ENCODE measurements around the gene SLC26A5.

- no peak for TF ChIP-seq CTCF (IDR thresholded peaks at IDR 0.05)
- no peak for TF ChIP-seq POLR2A (IDR thresholded peaks at IDR 0.05)
Measured at GRCh38 chr7:103379270-103379975, 66.6 kb downstream of the SLC26A5 start.

Measured in ovary (tissue), 3 donors.